ENCODE data around the gene KCNN2. TPM values are rescaled to one million over a fixed set of nuclear protein-coding genes. Genes with fewer than 3 reads are reported as not detected.

Gene KCNN2
- total and polyA plus RNA-seq, 2 donors (not counting 3 experiments of a cell fraction or from before 2014, with no cell fraction given): 0.32 to 1.9 TPM

DNA sequence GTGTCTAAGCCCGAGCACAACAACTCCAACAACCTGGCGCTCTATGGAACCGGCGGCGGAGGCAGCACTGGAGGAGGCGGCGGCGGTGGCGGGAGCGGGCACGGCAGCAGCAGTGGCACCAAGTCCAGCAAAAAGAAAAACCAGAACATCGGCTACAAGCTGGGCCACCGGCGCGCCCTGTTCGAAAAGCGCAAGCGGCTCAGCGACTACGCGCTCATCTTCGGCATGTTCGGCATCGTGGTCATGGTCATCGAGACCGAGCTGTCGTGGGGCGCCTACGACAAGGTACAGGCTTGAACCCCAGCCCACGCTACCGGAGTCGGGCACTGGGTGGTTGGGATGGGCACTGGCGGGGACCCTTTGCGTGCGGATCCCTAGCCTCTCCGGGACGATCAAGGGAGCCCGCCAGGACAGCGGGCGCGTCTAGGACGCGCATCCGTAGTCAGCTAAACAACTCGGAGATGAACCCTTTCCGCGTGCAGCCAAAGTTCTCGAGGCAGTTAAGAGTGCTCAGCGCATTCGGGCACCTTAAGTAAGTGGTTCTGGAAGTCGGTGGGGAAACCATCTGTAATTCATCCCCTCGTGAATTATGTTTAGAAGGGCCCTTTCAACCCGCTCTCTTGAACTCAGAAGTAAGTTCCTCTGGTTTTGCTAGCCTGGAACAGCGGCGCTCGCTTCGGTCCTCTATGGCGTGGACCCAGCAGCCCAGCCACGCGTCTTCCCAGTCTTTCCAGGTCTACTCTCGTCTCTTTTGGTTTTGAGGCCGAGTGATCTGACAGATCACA is 1.3 kb downstream of the KCNN2 start:
- no peak for FAIRE-seq

DNA sequence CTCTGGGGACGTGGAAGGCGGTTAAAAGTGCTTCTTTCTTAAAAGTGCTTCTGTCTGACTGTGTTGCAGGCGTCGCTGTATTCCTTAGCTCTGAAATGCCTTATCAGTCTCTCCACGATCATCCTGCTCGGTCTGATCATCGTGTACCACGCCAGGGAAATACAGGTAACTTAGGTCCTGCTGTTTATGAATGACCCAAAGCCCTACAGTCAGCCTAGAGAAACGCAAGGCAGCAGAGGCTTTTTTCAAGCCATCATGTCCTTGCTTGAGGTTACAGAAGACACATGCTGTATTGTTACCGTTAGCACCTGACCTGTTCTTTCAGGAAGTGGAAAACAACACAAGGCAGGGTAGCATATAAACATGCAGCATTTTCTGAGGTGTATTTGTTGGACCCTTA is 2.0 kb downstream of the KCNN2 start:
- Histone ChIP-seq H3K9ac (replicated peaks; ENCODE audit: extremely low read depth, insufficient read depth, low read length) (no peak overlapping the region), H3K4me3 (replicated peaks in 1 of 3; ENCODE audit: insufficient read depth in 1 of 3, low read depth in 1 of 3, low read length in 3 of 3) (no peak overlapping the region), H4K20me1 (replicated peaks; ENCODE audit: control insufficient read depth, extremely low read depth, insufficient read depth, low read length) (no peaks in the 10 kb centered on the region), H3K79me2 (ENCODE audit: control insufficient read depth, insufficient read depth, low read length) (no peaks in the 10 kb centered on the region), H3K4me2 (ENCODE audit: insufficient read depth, low read length) (no peak overlapping the region), H3K27ac (ENCODE audit: insufficient read depth, low read depth, low read length) (no peak overlapping the region), H3K36me3 (ENCODE audit: control insufficient read depth in 2 of 2, extremely low read depth in 1 of 2, insufficient read depth in 2 of 2, low read length in 2 of 2) (no peaks in the 10 kb centered on the region), H3K9me3 (replicated peaks; ENCODE audit: control insufficient read depth, insufficient read depth, low read length) (no peaks in the 10 kb centered on the region), H3K4me1 (ENCODE audit: control insufficient read depth, extremely low read depth, insufficient read depth, low read length) (peaks cover 8% of the 10 kb centered on the region), H2AFZ (ENCODE audit: low read depth, low read length) (no peak overlapping the region), H3K27me3 (ENCODE audit: control insufficient read depth in 2 of 2, insufficient read depth in 2 of 2, low read length in 2 of 2) (peaks cover 38 to 62% of the 10 kb centered on the region in 2 experiments), H3K9me1 (replicated peaks; ENCODE audit: control insufficient read depth, extremely low read depth, insufficient read depth, low read length) (no peaks in the 10 kb centered on the region)
- FAIRE-seq: no peak
- no peak for TF ChIP-seq EZH2 (IDR thresholded peaks at IDR 0.05; ENCODE audit: borderline replicate concordance, low read depth, low read length, severe bottlenecking)
- TF ChIP-seq, protein P1, sequence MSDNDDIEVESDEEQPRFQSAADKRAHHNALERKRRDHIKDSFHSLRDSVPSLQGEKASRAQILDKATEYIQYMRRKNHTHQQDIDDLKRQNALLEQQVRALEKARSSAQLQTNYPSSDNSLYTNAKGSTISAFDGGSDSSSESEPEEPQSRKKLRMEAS (IDR thresholded peaks at IDR 0.05; ENCODE audit: insufficient read depth, insufficient read length): no peak
- BruUV-seq (replicated peaks): no TSS peak
- dilution Hi-C loops (cut with MboI; ENCODE audit: extremely low pct_ligation_motif_present, low sequenced_read_pairs) (no loop called here), intact Hi-C loops (cut with micrococcal nuclease) (loop anchor here (5.0 to 10.0 kb wide), 2 partner anchors 557 to 749 kb away; no protein-coding TSS in a partner anchor)
- ChIA-PET CTCF (no interaction called here), POLR2A (no interaction called here)
- DNase-seq (ENCODE audit: low read depth, low spot score): no peak

More for the DNA sequence above, 1.3 kb downstream of the KCNN2 start:
- Histone ChIP-seq H3K4me2 (ENCODE audit: insufficient read depth, low read length) (no peak overlapping the region), H2AFZ (ENCODE audit: low read depth, low read length) (no peak overlapping the region), H3K36me3 (ENCODE audit: control insufficient read depth in 2 of 2, extremely low read depth in 1 of 2, insufficient read depth in 2 of 2, low read length in 2 of 2) (no peaks in the 10 kb centered on the region), H3K4me1 (ENCODE audit: control insufficient read depth, extremely low read depth, insufficient read depth, low read length) (peaks cover 8% of the 10 kb centered on the region), H3K79me2 (ENCODE audit: control insufficient read depth, insufficient read depth, low read length) (no peaks in the 10 kb centered on the region), H3K27me3 (ENCODE audit: control insufficient read depth in 2 of 2, insufficient read depth in 2 of 2, low read length in 2 of 2) (peaks cover 38 to 66% of the 10 kb centered on the region in 2 experiments), H3K4me3 (replicated peaks in 1 of 3; ENCODE audit: insufficient read depth in 1 of 3, low read depth in 1 of 3, low read length in 3 of 3) (peak overlapping the region in 1 of 3 experiments; percentile 49), H3K27ac (ENCODE audit: insufficient read depth, low read depth, low read length) (no peak overlapping the region), H3K9me3 (replicated peaks; ENCODE audit: control insufficient read depth, insufficient read depth, low read length) (no peaks in the 10 kb centered on the region), H3K9ac (replicated peaks; ENCODE audit: extremely low read depth, insufficient read depth, low read length) (no peak overlapping the region), H4K20me1 (replicated peaks; ENCODE audit: control insufficient read depth, extremely low read depth, insufficient read depth, low read length) (no peaks in the 10 kb centered on the region), H3K9me1 (replicated peaks; ENCODE audit: control insufficient read depth, extremely low read depth, insufficient read depth, low read length) (no peaks in the 10 kb centered on the region)
- CTCF ChIA-PET: no interaction called here
- POLR2A ChIA-PET: no interaction called here
- TF ChIP-seq FOS (IDR thresholded peaks at IDR 0.05; ENCODE audit: borderline replicate concordance, insufficient read depth, low read length) (no peak), EZH2 (IDR thresholded peaks at IDR 0.05; ENCODE audit: borderline replicate concordance, low read depth, low read length, severe bottlenecking) (peak; percentile 66), GATA2 (IDR thresholded peaks at IDR 0.05; ENCODE audit: insufficient read depth, insufficient read length, low read depth, low read length) (no peak), POLR2A (IDR thresholded peaks at IDR 0.05; ENCODE audit: low read depth, low read length) (no peak), POLR2AphosphoS5 (IDR thresholded peaks at IDR 0.05; ENCODE audit: insufficient read depth, low read depth, low read length) (no peak), JUN (IDR thresholded peaks at IDR 0.05; ENCODE audit: borderline replicate concordance, insufficient read depth, insufficient read length, low read depth) (no peak)
- dilution Hi-C loops (cut with MboI; ENCODE audit: extremely low pct_ligation_motif_present, low sequenced_read_pairs): no loop called here
- BruUV-seq (replicated peaks): TSS peak; percentile 15
- DNase-seq (ENCODE audit: low read depth, low spot score): no peak
- intact Hi-C loops (cut with micrococcal nuclease): loop anchor here (5.0 to 10.0 kb wide), 2 partner anchors 556 to 748 kb away; no protein-coding TSS in a partner anchor

Measured in endothelial cell of umbilical vein (primary cell).